COR-L47 (cell line): ENCODE measurements around the gene PCDH15.

Experiments used
- DNase-seq: peaks from one replicate; lab custom pipeline; 2025; lab: John Stamatoyannopoulos, UW

Gene PCDH15

GRCh38 chr10:54125098-54125747, 675.8 kb downstream of the PCDH15 start:
- DNase-seq: no peak

- no peak for DNase-seq
Observed at GRCh38 chr10:54124209-54124885, 676.7 kb downstream of the PCDH15 start.

- DNase-seq: no peak
Observed at GRCh38 chr10:54120806-54121205, 680.2 kb downstream of the PCDH15 start.

- DNase-seq: no peak
Observed at GRCh38 chr10:54108961-54109360, 692.1 kb downstream of the PCDH15 start.

GRCh38 chr10:54096892-54097291, 704.1 kb downstream of the PCDH15 start:
- no peak for DNase-seq

- no peak for DNase-seq
Observed at GRCh38 chr10:54094321-54094720, 706.7 kb downstream of the PCDH15 start.

GRCh38 chr10:54091237-54091636, 709.8 kb downstream of the PCDH15 start:
- DNase-seq: no peak

GRCh38 chr10:54081950-54082349, 719.1 kb downstream of the PCDH15 start:
- no peak for DNase-seq

GRCh38 chr10:54067361-54067760, 733.7 kb downstream of the PCDH15 start:
- DNase-seq: no peak

GRCh38 chr10:54066646-54067045, 734.4 kb downstream of the PCDH15 start:
- DNase-seq: no peak

- DNase-seq: no peak
Observed at GRCh38 chr10:54065106-54065505, 735.9 kb downstream of the PCDH15 start.

- no peak for DNase-seq
Observed at GRCh38 chr10:54064215-54064614, 736.8 kb downstream of the PCDH15 start.

GRCh38 chr10:54063514-54063913, 737.5 kb downstream of the PCDH15 start:
- no peak for DNase-seq

GRCh38 chr10:54060572-54060971, 740.5 kb downstream of the PCDH15 start:
- DNase-seq: no peak

GRCh38 chr10:54057357-54057756, 743.7 kb downstream of the PCDH15 start:
- DNase-seq: no peak

- DNase-seq: no peak
Observed at GRCh38 chr10:54026340-54026739, 774.7 kb downstream of the PCDH15 start.

- no peak for DNase-seq
Observed at GRCh38 chr10:54011117-54011516, 789.9 kb downstream of the PCDH15 start.

- DNase-seq: no peak
Observed at GRCh38 chr10:54010337-54010933, 790.6 kb downstream of the PCDH15 start.

GRCh38 chr10:54009672-54010071, 791.4 kb downstream of the PCDH15 start:
- DNase-seq: no peak

- DNase-seq: no peak
Observed at GRCh38 chr10:54002077-54002476, 799.0 kb downstream of the PCDH15 start.

GRCh38 chr10:53997953-53998352, 803.1 kb downstream of the PCDH15 start:
- no peak for DNase-seq

GRCh38 chr10:53990799-53991238, 810.2 kb downstream of the PCDH15 start:
- DNase-seq: no peak

GRCh38 chr10:53983431-53983830, 817.6 kb downstream of the PCDH15 start:
- DNase-seq: no peak
